Measurements from ENCODE around the gene CD82. TPM values are rescaled to one million over a fixed set of nuclear protein-coding genes. Genes with fewer than 3 reads are reported as not detected.
"Not testable (repeated sequence)": the region's sequence is repeated elsewhere in the genome, so short reads cannot be mapped to it uniquely, and the experiment has no call there.

The CD82 gene
- total and polyA plus RNA-seq, 7 donors: 13.3 to 162 (median 25.9) TPM

DNA sequence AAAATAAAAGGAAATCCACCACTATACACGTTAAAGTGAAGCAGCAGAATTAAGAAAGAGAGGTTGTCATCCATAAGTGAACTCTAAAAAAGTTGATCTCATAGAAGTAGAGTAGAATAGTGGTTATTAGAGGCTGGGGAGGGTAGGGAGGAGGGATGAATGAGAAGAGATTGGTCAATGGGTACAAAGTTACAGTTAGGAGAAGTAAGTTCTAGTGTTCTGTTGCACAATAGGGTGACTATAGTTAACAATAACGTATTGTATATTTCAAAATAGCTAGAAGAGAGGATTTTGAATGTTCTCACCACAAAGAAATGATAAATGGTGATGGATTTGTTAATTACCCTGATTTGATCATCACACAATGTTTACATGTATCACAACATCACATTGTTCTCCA lies 72.0 kb downstream of the CD82 start:
- WGBS, 3 donors: 45 to 73% (median 65%) methylated on average over 2 of the region's 2 CpGs
- Histone ChIP-seq H3K27me3 (ENCODE audit: insufficient read depth in 3 of 3, low read length in 2 of 3) (peaks cover 0 to 16% (median 0%) of the 10 kb centered on the region in 3 donors), H3K9me3 (peaks cover 3% of the 10 kb centered on the region), H3K36me3 (ENCODE audit: insufficient read depth in 1 of 2, low read depth in 1 of 2) (no peaks in the 10 kb centered on the region), H3K4me3 (no peak overlapping the region), H3K4me1 (no peaks in the 10 kb centered on the region), H3K27ac (no peak overlapping the region)
- TF ChIP-seq, protein P1, sequence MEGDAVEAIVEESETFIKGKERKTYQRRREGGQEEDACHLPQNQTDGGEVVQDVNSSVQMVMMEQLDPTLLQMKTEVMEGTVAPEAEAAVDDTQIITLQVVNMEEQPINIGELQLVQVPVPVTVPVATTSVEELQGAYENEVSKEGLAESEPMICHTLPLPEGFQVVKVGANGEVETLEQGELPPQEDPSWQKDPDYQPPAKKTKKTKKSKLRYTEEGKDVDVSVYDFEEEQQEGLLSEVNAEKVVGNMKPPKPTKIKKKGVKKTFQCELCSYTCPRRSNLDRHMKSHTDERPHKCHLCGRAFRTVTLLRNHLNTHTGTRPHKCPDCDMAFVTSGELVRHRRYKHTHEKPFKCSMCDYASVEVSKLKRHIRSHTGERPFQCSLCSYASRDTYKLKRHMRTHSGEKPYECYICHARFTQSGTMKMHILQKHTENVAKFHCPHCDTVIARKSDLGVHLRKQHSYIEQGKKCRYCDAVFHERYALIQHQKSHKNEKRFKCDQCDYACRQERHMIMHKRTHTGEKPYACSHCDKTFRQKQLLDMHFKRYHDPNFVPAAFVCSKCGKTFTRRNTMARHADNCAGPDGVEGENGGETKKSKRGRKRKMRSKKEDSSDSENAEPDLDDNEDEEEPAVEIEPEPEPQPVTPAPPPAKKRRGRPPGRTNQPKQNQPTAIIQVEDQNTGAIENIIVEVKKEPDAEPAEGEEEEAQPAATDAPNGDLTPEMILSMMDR (IDR thresholded peaks at IDR 0.05): no peak
- intact Hi-C loops (cut with DNase I): no loop called here
- ATAC-seq (no peak), DNase-seq (no peak)

DNA sequence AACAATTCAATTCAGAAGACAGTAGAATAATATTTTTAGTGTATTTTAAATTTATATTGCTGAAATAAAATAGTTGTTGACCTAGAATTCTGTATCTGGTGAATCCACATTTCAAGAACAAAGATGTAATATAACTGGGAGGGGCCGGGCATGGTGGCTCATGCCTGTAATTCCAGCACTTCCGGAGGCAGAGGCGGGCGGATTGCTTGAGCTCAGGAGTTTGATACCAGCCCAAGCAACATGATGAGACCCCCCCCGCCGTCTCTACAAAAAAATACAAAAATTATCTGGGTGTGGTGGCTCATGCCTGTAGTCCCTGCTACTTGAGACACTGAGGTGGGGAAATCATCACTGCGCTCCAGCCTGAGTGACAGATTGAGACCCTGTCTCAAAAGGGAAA lies 72.6 kb downstream of the CD82 start:
- no peaks in the 10 kb centered on the region for H3K4me1 ChIP-seq
- TF ChIP-seq, protein P1 (IDR thresholded peaks at IDR 0.05): no peak
- no peak overlapping the region for H3K27ac ChIP-seq
- H3K27me3 ChIP-seq (ENCODE audit: insufficient read depth in 3 of 3, low read length in 2 of 3): peaks cover 0 to 13% (median 0%) of the 10 kb centered on the region in 3 donors
- H3K9me3 ChIP-seq: peaks cover 9% of the 10 kb centered on the region
- intact Hi-C loops (cut with DNase I): no loop called here
- H3K4me3 ChIP-seq: no peak overlapping the region
- H3K36me3 ChIP-seq (ENCODE audit: insufficient read depth in 1 of 2, low read depth in 1 of 2): no peaks in the 10 kb centered on the region
- WGBS, 3 donors: 55 to 59% (median 58%) methylated on average over 7 of the region's 7 CpGs
- ATAC-seq (no peak), DNase-seq (no peak)

DNA sequence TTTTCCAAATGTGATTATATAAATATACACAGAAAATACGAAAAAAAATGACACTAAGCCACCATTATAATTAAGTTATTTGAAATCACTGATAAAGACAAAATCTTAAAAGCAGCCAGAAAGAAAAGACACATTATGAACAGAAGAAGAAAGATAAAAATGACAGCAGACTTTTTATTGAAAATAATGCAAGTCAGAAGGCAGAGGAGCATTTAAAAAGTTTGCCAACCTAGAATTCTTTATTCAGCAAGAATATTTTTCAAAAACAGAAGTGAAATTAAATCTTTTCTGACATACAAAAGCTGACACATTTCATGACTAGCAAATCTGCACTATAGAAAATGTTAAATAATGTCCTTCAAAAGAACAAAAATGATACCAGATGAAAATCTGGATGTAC lies 77.8 kb downstream of the CD82 start:
- Histone ChIP-seq H3K27me3 (ENCODE audit: insufficient read depth in 3 of 3, low read length in 2 of 3) (no peaks in the 10 kb centered on the region), H3K4me1 (no peaks in the 10 kb centered on the region), H3K9me3 (peaks cover 19% of the 10 kb centered on the region), H3K36me3 (ENCODE audit: insufficient read depth in 1 of 2, low read depth in 1 of 2) (no peaks in the 10 kb centered on the region), H3K4me3 (no peak overlapping the region), H3K27ac (no peak overlapping the region)
- TF ChIP-seq, protein P1 (IDR thresholded peaks at IDR 0.05): no peak
- intact Hi-C loops (cut with DNase I): no loop called here
- DNase-seq (no peak), ATAC-seq (no peak)
- 65 to 71% (median 69%) methylated on average over 1 of the region's 1 CpG for WGBS, 3 donors

DNA sequence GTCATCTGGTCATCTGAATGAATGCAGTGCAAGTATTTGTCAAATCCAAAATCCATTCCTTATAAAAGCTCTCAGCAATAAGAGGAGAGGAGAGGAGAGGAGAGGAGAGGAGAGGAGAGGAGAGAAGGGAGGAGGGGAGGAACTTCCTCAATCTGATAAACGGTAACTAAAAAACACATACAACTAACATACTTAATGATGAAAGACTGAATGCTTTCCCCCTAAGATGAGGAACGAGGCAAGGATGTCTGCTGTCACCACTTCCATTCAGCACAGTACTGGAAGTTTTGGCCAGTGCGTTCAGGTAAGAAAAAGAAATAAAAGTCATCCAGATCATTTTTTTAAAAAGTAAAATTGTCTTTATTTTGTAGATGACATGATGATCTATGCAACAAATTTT lies 80.4 kb downstream of the CD82 start:
- no peak for DNase-seq
- no peaks in the 10 kb centered on the region for H3K4me1 ChIP-seq
- no peak overlapping the region for H3K27ac ChIP-seq
- 72 to 74% (median 73%) methylated on average over 3 of the region's 3 CpGs for whole genome bisulfite sequencing, 3 donors
- TF ChIP-seq, protein P1 (IDR thresholded peaks at IDR 0.05): no peak
- peaks cover 19% of the 10 kb centered on the region for H3K9me3 ChIP-seq
- intact Hi-C loops (cut with DNase I): no loop called here
- H3K36me3 ChIP-seq (ENCODE audit: insufficient read depth in 1 of 2, low read depth in 1 of 2): no peaks in the 10 kb centered on the region
- no peaks in the 10 kb centered on the region for H3K27me3 ChIP-seq (ENCODE audit: insufficient read depth in 3 of 3, low read length in 2 of 3)
- H3K4me3 ChIP-seq: no peak overlapping the region
- ATAC-seq: no peak

DNA sequence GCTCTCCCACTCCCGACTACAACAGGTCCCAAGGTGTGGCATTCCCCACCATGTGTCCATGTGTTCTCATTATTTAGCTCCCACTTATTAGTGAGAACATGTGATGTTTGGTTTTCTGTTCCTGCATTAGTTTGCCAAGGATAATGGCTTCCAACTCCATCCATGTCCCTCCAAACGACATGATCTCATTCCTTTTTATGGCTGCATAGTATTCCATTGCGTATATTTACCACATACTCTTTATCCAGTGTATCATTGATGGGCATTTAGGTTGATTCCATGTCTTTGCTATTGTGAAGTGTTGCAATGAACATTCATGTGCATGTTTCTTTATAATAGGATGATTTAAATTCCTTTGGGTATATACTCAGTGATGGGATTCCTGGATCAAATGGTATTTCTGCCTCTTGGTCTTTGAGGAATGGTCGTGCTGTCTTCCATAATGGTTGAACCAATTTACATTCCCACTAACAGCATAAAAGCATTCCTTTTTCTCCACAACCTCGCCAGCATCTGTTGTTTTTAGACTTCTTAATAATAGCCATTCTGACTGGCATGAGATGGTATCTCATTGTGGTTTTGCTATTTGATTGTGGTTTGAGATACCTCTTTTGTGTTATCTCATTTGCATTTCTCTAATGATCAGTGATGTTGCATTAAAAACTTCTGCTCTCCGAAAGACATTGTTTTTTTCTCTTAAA lies 81.9 kb downstream of the CD82 start:
- peaks cover 0 to 11% (median 0%) of the 10 kb centered on the region in 3 donors for H3K27me3 ChIP-seq (ENCODE audit: insufficient read depth in 3 of 3, low read length in 2 of 3)
- not testable (repeated sequence) for DNase-seq

More for the DNA sequence above, 81.9 kb downstream of the CD82 start:
- H3K4me1 ChIP-seq; H3K27ac ChIP-seq; H3K4me3 ChIP-seq; H3K36me3 ChIP-seq (ENCODE audit: insufficient read depth in 1 of 2, low read depth in 1 of 2); intact Hi-C loops (cut with DNase I); ATAC-seq: not testable (repeated sequence)
- peaks cover 16% of the 10 kb centered on the region for H3K9me3 ChIP-seq
- WGBS, 3 donors: 66 to 68% (median 68%) methylated on average over 6 of the region's 6 CpGs

Data from psoas muscle (tissue), 8 donors.